ENCODE data around the gene MCM9. TPM values are rescaled to one million over a fixed set of nuclear protein-coding genes. Genes with fewer than 3 reads are reported as not detected.
A peak's percentile ranks its signal among the peaks of the same experiment; 100 is the strongest.

The MCM9 gene
- total RNA-seq, 2 donors from 2014 or later: 9.9 to 33.9 TPM

DNA sequence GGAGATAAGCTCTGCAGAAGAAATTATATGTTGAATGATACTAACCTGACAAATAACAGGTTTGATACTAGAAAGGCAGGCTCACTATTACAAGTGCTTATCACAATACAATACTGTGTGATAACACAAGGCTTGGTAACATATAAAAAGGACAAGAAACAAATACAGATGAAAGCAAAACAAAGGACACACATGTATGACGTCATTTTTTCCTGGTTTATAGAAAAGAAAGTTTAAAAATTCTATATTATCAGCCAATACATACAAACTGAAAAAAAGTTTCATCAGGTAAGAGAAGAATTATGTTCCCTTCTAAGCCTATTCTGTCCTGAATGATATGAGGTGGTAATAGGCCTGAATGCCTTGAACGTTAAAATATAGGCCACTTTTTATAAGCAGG lies 32.3 kb upstream of the MCM9 start:
- ATAC-seq: no peak
- 52 to 62% methylated on average over 2 of the region's 2 CpGs for WGBS, 2 donors

GRCh38 chr6:118965843-118966370 lies 30.9 kb upstream of the MCM9 start:
- no peak overlapping the region for H3K27ac ChIP-seq
- intact Hi-C loops (cut with DNase I): no loop called here
- no peaks in the 10 kb centered on the region for H3K4me1 ChIP-seq
- no peak for ATAC-seq
- H3K9me3 ChIP-seq: no peaks in the 10 kb centered on the region
- H3K36me3 ChIP-seq (replicated peaks in 1 of 2; ENCODE audit: insufficient read depth in 1 of 2, low read depth in 2 of 2): no peaks in the 10 kb centered on the region
- DNase-seq: no peak
- TF ChIP-seq CTCF (IDR thresholded peaks at IDR 0.05): no peak
- no peak for TF ChIP-seq POLR2A (IDR thresholded peaks at IDR 0.05)
- H3K4me3 ChIP-seq: no peak overlapping the region
- WGBS, 2 donors: 52 to 74% methylated on average over 2 of the region's 2 CpGs
- H3K27me3 ChIP-seq: no peaks in the 10 kb centered on the region

More for the DNA sequence above, 32.3 kb upstream of the MCM9 start:
- no peak for DNase-seq
- no peaks in the 10 kb centered on the region for H3K4me1 ChIP-seq
- H3K27me3 ChIP-seq: no peaks in the 10 kb centered on the region
- H3K4me3 ChIP-seq: no peak overlapping the region
- H3K36me3 ChIP-seq (replicated peaks in 1 of 2; ENCODE audit: insufficient read depth in 1 of 2, low read depth in 2 of 2): no peaks in the 10 kb centered on the region
- TF ChIP-seq CTCF (IDR thresholded peaks at IDR 0.05) (no peak), POLR2A (IDR thresholded peaks at IDR 0.05) (no peak)
- H3K9me3 ChIP-seq: no peaks in the 10 kb centered on the region
- intact Hi-C loops (cut with DNase I): no loop called here
- H3K27ac ChIP-seq: no peak overlapping the region

- H3K4me3 ChIP-seq: no peak overlapping the region
- ATAC-seq (no peak), DNase-seq (peak in 2 of 4 donors; percentile 11 to 15)
- no peaks in the 10 kb centered on the region for H3K36me3 ChIP-seq (replicated peaks in 1 of 2; ENCODE audit: insufficient read depth in 1 of 2, low read depth in 2 of 2)
- H3K9me3 ChIP-seq: no peaks in the 10 kb centered on the region
- no peaks in the 10 kb centered on the region for H3K27me3 ChIP-seq
- no peak for TF ChIP-seq CTCF (IDR thresholded peaks at IDR 0.05)
- TF ChIP-seq POLR2A (IDR thresholded peaks at IDR 0.05): no peak
- intact Hi-C loops (cut with DNase I): no loop called here
- 67 to 75% methylated on average over 3 of the region's 3 CpGs for WGBS, 2 donors
- no peak overlapping the region for H3K27ac ChIP-seq
- no peaks in the 10 kb centered on the region for H3K4me1 ChIP-seq
These were observed 30.4 kb upstream of the MCM9 start for GRCh38 chr6:118965371-118965770.

DNA sequence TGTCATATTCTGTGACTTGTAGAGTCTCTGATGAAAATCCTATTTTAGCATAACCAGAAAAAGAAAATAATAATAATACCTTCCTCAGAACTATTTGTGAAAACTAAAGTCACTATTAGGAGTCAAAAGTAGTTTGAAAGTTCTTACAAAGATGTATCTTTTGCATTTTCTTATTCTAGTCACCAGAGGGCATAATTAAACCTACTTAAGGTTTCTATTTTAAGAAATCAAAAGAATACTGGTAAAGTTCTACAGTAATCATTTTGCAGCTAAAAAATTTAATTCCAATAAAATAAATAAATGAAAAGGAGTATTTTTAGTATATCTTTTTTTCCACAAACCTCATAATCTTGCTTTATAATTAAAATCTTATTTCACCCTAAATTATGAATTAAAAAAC lies 28.0 kb upstream of the MCM9 start:
- H3K27ac ChIP-seq: no peak overlapping the region
- H3K4me3 ChIP-seq: no peak overlapping the region
- no peaks in the 10 kb centered on the region for H3K27me3 ChIP-seq
- ATAC-seq (no peak), DNase-seq (no peak)
- intact Hi-C loops (cut with DNase I): no loop called here
- H3K9me3 ChIP-seq: no peaks in the 10 kb centered on the region
- no peaks in the 10 kb centered on the region for H3K4me1 ChIP-seq
- TF ChIP-seq CTCF (IDR thresholded peaks at IDR 0.05) (peak in 2 of 7 experiments; percentile 7 to 16), POLR2A (IDR thresholded peaks at IDR 0.05) (no peak)
- H3K36me3 ChIP-seq (replicated peaks in 1 of 2; ENCODE audit: insufficient read depth in 1 of 2, low read depth in 2 of 2): no peaks in the 10 kb centered on the region

- Histone ChIP-seq H3K27ac (no peak overlapping the region), H3K27me3 (no peaks in the 10 kb centered on the region), H3K9me3 (no peaks in the 10 kb centered on the region), H3K4me3 (no peak overlapping the region), H3K4me1 (no peaks in the 10 kb centered on the region), H3K36me3 (replicated peaks in 1 of 2; ENCODE audit: insufficient read depth in 1 of 2, low read depth in 2 of 2) (no peaks in the 10 kb centered on the region)
- no peak for ATAC-seq
- intact Hi-C loops (cut with DNase I): no loop called here
- no peak for DNase-seq
- 83 to 95% methylated on average over 4 of the region's 4 CpGs for WGBS, 2 donors
- TF ChIP-seq CTCF (IDR thresholded peaks at IDR 0.05) (no peak), POLR2A (IDR thresholded peaks at IDR 0.05) (no peak)
These were observed 24.9 kb upstream of the MCM9 start for GRCh38 chr6:118959903-118960302.

All from body of pancreas (tissue), 4 donors.